HPDE6-E6E7 (cell line): ENCODE data around the gene STXBP5.
"Not testable (repeated sequence)": the region's sequence is repeated elsewhere in the genome, so short reads cannot be mapped to it uniquely, and the experiment has no call there.

Experiments used
- DNase-seq: peaks from one replicate; pipeline ENCODE4 v3.0.0; 2011; ENCODE audit warnings: missing footprints; ENCODE audit errors: extremely low spot score

Gene STXBP5

GRCh38 chr6:147297663-147298316 lies 93.6 kb downstream of the STXBP5 start:
- no peak for DNase-seq

GRCh38 chr6:147298461-147298860 lies 94.2 kb downstream of the STXBP5 start:
- no peak for DNase-seq

DNA sequence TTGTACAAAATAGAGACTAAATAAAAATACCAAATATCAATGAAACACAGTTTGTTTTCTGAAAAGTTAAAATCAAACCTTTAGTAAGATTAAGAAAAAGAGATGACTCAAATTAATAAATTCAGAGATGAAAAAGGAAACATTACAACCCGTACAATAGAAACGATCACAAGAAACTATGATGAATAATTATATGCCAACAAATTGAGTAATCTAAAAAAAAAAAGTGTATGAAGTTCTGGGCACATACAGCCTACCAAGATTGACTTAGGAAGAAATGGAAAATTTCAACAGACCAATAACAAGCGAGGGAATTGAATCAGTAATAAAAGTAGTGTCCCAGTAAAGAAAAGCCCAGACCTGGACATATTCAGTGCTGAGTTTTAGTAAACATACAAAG lies 94.8 kb downstream of the STXBP5 start:
- DNase-seq = no peak

DNA sequence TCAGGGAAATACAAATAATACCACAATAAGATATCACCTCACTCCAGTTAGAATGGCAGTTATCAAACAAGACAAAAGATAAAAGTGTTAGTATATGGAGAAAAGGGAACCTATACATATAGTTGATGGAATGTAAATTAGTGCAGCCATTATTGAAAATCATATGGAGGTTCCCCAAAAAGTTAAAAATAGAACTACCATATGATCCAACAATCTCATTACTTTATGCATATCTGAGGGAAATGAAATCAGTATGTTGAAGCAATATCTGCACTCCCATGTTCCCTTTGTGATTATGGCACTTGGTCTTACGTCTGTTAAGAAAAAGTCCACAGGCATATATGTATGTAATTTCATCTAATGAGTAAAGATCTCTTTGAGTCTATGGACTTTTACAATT lies 96.9 kb downstream of the STXBP5 start:
- no peak for DNase-seq

DNA sequence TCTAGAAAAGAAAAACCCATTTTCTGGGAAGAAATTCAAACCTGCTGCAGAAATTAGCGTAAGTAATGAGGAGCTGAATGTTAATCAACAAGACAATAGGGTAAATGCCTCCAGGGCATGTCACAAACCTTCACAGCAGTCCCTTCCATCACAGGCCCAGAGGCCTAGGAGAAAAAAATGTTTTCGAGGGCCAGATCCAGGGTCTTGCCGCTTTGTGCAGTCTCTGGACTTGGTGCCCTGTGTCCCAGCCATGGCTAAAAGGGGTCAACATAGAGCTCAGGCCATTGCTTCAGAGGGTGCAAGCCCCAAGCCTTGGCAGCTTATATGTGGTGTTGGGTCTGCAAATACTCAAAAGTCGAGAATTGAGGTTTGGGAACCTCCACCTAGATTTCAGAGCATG lies 99.8 kb downstream of the STXBP5 start:
- no peak for DNase-seq

DNA sequence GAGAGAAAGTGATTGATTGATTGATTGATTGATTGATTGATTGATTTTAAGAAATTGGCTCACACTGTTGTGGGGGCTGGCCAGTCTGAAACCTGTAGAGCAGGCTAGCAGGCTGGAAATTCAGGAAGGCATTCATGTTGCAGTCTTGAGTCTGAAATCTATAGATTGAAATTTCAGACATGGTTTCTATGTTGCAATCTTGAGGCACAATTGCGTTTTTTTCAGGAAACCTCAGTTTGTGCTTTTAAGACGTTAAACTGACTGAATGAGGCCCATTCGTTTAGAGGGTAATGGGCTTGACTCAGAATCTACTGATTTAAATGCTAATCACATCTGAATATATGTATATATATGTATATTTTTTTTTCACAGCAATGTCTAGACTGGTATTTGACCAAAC lies 106.3 kb downstream of the STXBP5 start:
- DNase-seq = no peak

- DNase-seq = no peak
Measured at GRCh38 chr6:147311218-147311617, 107.0 kb downstream of the STXBP5 start.

DNA sequence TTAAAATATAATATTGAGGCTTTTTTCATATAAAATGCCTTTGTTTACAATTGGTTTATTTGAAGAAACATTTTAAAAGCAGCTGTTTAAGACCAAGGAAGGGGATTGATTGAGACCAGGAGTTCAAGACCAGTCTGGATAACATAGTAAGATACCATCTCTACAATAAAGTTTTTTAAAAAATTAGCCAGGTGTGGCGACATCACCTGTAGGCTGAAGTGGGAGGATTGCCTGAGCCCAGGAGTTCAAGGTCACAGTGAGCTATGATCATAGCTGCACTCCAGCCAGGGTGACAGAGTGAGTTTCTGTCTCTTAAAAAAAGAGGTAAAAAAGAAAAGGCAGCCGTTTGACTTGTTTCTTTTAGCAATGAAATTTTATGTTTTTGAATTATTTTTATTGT lies 117.0 kb downstream of the STXBP5 start:
- DNase-seq = no peak

- DNase-seq = no peak
Measured at GRCh38 chr6:147322299-147323162, 118.3 kb downstream of the STXBP5 start.

DNA sequence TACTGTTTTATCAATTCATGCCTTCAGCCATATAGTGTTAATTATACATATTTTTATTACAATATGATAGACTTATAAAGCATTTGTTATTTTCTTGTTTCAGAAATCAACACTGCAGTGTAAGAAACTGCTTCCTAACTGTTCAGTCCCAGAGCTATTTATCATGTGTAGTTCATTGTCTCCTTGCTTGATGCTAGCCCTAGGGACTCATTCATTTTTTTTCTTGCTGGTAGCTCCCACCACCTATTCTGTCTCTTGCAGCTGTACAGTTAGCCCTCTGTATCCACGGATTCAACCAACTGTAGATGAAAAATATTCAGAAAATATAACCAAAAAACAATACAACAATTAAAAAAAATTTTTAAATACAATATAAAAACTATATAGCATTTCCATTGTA lies 121.3 kb downstream of the STXBP5 start:
- no peak for DNase-seq

- no peak for DNase-seq
Measured at GRCh38 chr6:147331401-147331800, 127.2 kb downstream of the STXBP5 start.

- DNase-seq = no peak
Measured at GRCh38 chr6:147337921-147338320, 133.7 kb downstream of the STXBP5 start.

DNA sequence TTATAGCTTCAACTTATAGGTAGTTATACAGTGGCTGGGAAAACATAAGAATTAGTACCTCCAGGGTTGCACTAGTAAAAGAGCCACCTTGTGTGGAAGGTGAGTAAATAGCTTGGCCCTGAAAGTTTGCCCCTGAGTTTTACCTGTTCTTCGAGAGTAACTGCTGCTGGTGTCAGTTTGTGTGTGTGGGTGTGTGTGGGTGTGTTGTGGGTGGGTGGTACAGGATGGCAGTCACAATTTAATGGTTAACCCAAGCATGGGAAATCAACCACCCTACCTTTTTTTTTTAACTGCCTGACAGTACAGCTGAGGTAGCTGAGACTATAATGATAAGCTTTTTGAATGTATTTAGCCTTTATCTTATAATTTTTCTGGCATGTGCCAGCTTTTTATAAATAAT lies 137.3 kb downstream of the STXBP5 start:
- DNase-seq = no peak

GRCh38 chr6:147345902-147346301 lies 141.7 kb downstream of the STXBP5 start:
- no peak for DNase-seq

DNA sequence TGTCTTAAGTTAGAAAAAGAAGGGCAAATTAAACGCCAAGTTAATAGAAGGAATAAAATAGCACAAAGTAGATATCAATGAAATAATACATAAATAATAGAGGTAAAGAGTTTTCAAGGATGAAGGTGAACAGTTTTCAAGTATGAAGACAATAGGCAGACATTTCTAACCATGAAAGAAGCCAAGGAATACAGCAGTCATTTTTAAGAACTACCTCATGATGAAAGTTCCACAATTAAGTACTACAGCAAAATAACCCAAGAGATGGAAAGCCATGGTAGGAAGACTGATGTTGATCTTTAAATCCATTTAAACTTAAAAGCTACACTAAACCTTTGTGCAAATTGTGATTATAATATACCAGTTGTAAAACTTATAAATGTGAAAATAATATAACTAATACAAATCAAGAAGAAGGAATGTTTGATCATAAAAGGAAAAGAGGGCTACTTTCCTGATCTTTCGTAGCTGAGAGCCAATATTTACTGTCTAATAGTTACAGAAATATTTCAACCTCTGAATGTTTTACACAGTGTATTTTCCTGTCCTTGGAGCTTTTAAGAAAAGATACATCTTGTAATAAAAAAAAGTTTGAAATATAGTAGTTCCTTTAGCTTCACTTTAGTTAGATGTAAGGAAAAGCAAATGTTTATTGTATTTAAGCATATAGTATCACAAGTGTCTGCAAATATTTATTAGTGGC lies 143.1 kb downstream of the STXBP5 start:
- no peak for DNase-seq

DNA sequence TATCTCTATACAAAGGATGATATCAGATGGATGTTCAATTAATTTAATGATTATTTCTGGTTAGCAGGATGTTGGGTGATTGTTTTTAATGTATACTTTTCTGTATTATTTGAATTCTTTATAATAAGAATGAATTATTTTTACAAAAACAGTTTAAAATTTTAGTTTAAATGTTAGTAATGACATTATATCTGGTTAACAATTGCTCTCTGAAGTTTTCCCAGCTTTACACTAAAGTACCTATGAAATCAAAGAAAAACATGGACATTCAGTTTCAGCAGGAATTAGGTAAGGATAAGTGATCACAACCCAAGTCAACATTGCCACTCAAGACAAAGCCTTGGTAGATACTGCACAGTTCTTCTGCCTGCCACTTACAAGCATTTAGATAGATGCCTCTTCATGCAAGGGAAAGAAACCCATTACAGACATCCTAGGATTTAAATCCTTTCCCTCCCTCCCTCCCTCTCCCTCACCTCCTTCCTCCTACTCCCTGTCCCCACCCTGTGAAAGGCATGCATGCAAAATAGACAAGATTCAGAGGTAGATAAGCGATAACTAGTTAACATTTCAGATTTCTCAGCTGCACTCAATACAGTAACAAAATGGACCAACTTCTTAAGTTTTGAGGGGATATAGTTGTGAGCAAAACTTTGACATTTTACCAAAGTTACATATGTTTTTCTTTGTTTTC lies 143.8 kb downstream of the STXBP5 start:
- DNase-seq = no peak

- no peak for DNase-seq
Measured at GRCh38 chr6:147361311-147361981, 157.2 kb downstream of the STXBP5 start.

DNA sequence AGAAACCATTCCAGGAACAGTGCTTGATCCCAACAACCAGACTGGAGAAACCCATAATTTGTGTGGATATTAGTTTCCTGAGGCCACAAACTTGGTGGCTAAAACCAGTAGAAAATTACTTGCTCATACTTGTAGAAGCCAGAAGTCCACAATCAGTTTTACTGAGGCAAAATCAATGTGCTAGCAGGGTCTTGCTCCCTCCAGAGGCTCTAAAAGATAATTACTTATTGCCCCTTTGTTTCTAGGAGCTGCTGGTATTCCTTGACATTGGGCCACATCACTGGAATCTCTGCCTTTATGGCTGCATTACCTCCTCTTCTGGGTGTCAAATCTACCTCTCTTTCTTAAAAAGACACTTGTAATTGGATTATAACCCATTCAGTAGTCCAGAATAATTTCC lies 162.1 kb downstream of the STXBP5 start:
- DNase-seq = no peak

GRCh38 chr6:147371325-147371724 lies 167.1 kb downstream of the STXBP5 start:
- DNase-seq = no peak

DNA sequence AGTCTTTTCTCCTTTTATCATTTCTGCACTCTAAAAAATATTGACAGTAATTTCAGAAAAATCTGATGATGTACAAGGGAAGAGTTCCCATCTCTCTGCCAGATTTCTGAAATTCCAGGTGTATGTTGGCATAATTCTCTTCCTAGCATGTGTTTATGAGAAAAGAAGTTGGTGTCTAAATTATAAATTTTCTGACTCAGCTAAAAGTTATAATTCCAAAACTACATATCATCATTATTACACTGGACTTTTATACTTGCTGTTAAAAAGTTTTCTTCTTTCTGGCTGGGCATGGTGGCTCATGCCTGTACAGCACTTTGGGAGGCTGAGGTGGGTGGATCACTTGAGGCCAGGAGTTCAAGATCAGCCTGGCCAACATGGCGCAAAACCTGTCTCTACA lies 168.6 kb downstream of the STXBP5 start:
- no peak for DNase-seq

GRCh38 chr6:147378819-147379218 lies 174.6 kb downstream of the STXBP5 start:
- no peak for DNase-seq

DNA sequence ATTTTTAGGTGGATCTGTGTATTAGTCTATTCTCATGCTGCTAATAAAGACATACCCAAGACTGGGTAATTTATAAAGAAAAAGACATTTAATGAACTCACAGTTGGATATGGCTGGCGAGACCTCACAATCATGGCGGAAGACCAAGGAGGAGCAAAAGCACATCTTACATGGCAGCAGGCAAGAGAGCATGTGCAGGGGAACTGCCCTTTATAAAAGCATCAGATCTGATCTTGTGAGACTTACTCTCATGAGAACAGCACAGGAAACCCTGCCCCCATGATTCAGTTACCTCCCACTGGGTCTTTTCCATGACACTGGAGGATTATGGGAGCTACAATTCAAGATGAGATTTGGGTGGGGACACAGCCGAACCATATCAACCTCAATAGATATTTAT lies 176.6 kb downstream of the STXBP5 start:
- not testable (repeated sequence) for DNase-seq
